ENCODE measurements around the gene UBFD1.
"Not testable (repeated sequence)": the region's sequence is repeated elsewhere in the genome, so short reads cannot be mapped to it uniquely, and the experiment has no call there.

The UBFD1 gene

GRCh38 chr16:23540817-23541178 lies 16.7 kb upstream of the UBFD1 start:
- not testable (repeated sequence) for H3K9me3 ChIP-seq (ENCODE audit: insufficient read depth, low read depth, low read length); H2BK12ac ChIP-seq (ENCODE audit: low read length); H3K79me1 ChIP-seq (ENCODE audit: low read length); H2BK5ac ChIP-seq (ENCODE audit: low read depth, low read length, poor library complexity); H4K91ac ChIP-seq (ENCODE audit: low read depth, low read length); H3K14ac ChIP-seq (ENCODE audit: low read length); H4K12ac ChIP-seq (ENCODE audit: low read depth, low read length); H3K23ac ChIP-seq (ENCODE audit: low read length); DNase-seq; H3K79me2 ChIP-seq (ENCODE audit: control insufficient read depth, insufficient read depth, low read length, poor library complexity); H2AFZ ChIP-seq (ENCODE audit: insufficient read depth, low read length, poor library complexity); H2AK5ac ChIP-seq (ENCODE audit: low read length); H3K4me1 ChIP-seq (ENCODE audit: control insufficient read depth in 1 of 2, insufficient read depth in 2 of 2, low read length in 2 of 2); H3K27ac ChIP-seq (ENCODE audit: low read depth, low read length); H4K8ac ChIP-seq (ENCODE audit: low read depth, low read length); H3K18ac ChIP-seq (ENCODE audit: low read length); H3K4me2 ChIP-seq (ENCODE audit: low read length); H3K4me3 ChIP-seq (ENCODE audit: low read depth, low read length); H3K27me3 ChIP-seq (ENCODE audit: insufficient read depth, low read length); H2BK120ac ChIP-seq (ENCODE audit: insufficient read depth, low read length, poor library complexity); H3K9ac ChIP-seq (ENCODE audit: low read length); H3K4ac ChIP-seq (ENCODE audit: low read depth, low read length)
- no CpG with 5 or more reads among the region's 3 CpGs for WGBS (ENCODE audit: extremely low coverage, insufficient coverage, insufficient read length)
- H3K36me3 ChIP-seq (ENCODE audit: control insufficient read depth in 1 of 2, insufficient read depth in 2 of 2, low read length in 2 of 2) = peaks cover 16 to 32% of the 10 kb centered on the region in 2 experiments

- H3K4ac ChIP-seq (ENCODE audit: low read depth, low read length) = no peak overlapping the region
- no peak overlapping the region for H2AK5ac ChIP-seq (ENCODE audit: low read length)
- H3K18ac ChIP-seq (ENCODE audit: low read length) = no peak overlapping the region
- no peak overlapping the region for H3K14ac ChIP-seq (ENCODE audit: low read length)
- no peak for DNase-seq
- H2BK120ac ChIP-seq (ENCODE audit: insufficient read depth, low read length, poor library complexity) = no peak overlapping the region
- no peak overlapping the region for H3K4me3 ChIP-seq (ENCODE audit: low read depth, low read length)
- H3K4me1 ChIP-seq (ENCODE audit: control insufficient read depth in 1 of 2, insufficient read depth in 2 of 2, low read length in 2 of 2) = no peaks in the 10 kb centered on the region
- H4K8ac ChIP-seq (ENCODE audit: low read depth, low read length) = no peak overlapping the region
- H3K79me2 ChIP-seq (ENCODE audit: control insufficient read depth, insufficient read depth, low read length, poor library complexity) = no peaks in the 10 kb centered on the region
- no peak overlapping the region for H2AFZ ChIP-seq (ENCODE audit: insufficient read depth, low read length, poor library complexity)
- no peak overlapping the region for H3K27ac ChIP-seq (ENCODE audit: low read depth, low read length)
- no peak overlapping the region for H3K4me2 ChIP-seq (ENCODE audit: low read length)
- H3K27me3 ChIP-seq (ENCODE audit: insufficient read depth, low read length) = no peaks in the 10 kb centered on the region
- H4K91ac ChIP-seq (ENCODE audit: low read depth, low read length) = no peak overlapping the region
- H3K36me3 ChIP-seq (ENCODE audit: control insufficient read depth in 1 of 2, insufficient read depth in 2 of 2, low read length in 2 of 2) = peaks cover 28 to 44% of the 10 kb centered on the region in 2 experiments
- no peaks in the 10 kb centered on the region for H3K9me3 ChIP-seq (ENCODE audit: insufficient read depth, low read depth, low read length)
- H2BK5ac ChIP-seq (ENCODE audit: low read depth, low read length, poor library complexity) = no peak overlapping the region
- H2BK12ac ChIP-seq (ENCODE audit: low read length) = no peak overlapping the region
- no peak overlapping the region for H3K23ac ChIP-seq (ENCODE audit: low read length)
- H3K79me1 ChIP-seq (ENCODE audit: low read length) = no peaks in the 10 kb centered on the region
- WGBS (ENCODE audit: extremely low coverage, insufficient coverage, insufficient read length) = no CpG with 5 or more reads among the region's 14 CpGs
- H3K9ac ChIP-seq (ENCODE audit: low read length) = no peak overlapping the region
- no peak overlapping the region for H4K12ac ChIP-seq (ENCODE audit: low read depth, low read length)
Measured at GRCh38 chr16:23544436-23544835, 13.1 kb upstream of the UBFD1 start.

GRCh38 chr16:23549938-23550337 lies 7.6 kb upstream of the UBFD1 start:
- Histone ChIP-seq H4K8ac (ENCODE audit: low read depth, low read length) (no peak overlapping the region), H3K27ac (ENCODE audit: low read depth, low read length) (no peak overlapping the region), H4K91ac (ENCODE audit: low read depth, low read length) (no peak overlapping the region), H3K9me3 (ENCODE audit: insufficient read depth, low read depth, low read length) (no peaks in the 10 kb centered on the region), H3K14ac (ENCODE audit: low read length) (no peak overlapping the region), H3K79me2 (ENCODE audit: control insufficient read depth, insufficient read depth, low read length, poor library complexity) (no peaks in the 10 kb centered on the region), H3K4me3 (ENCODE audit: low read depth, low read length) (no peak overlapping the region), H3K27me3 (ENCODE audit: insufficient read depth, low read length) (no peaks in the 10 kb centered on the region), H3K4me1 (ENCODE audit: control insufficient read depth in 1 of 2, insufficient read depth in 2 of 2, low read length in 2 of 2) (no peaks in the 10 kb centered on the region), H2BK12ac (ENCODE audit: low read length) (no peak overlapping the region), H4K12ac (ENCODE audit: low read depth, low read length) (no peak overlapping the region), H3K18ac (ENCODE audit: low read length) (no peak overlapping the region), H3K79me1 (ENCODE audit: low read length) (no peaks in the 10 kb centered on the region), H3K23ac (ENCODE audit: low read length) (no peak overlapping the region), H2BK120ac (ENCODE audit: insufficient read depth, low read length, poor library complexity) (no peak overlapping the region), H3K4ac (ENCODE audit: low read depth, low read length) (no peak overlapping the region), H2BK5ac (ENCODE audit: low read depth, low read length, poor library complexity) (no peak overlapping the region), H2AFZ (ENCODE audit: insufficient read depth, low read length, poor library complexity) (no peak overlapping the region), H3K4me2 (ENCODE audit: low read length) (no peak overlapping the region), H3K36me3 (ENCODE audit: control insufficient read depth in 1 of 2, insufficient read depth in 2 of 2, low read length in 2 of 2) (peaks cover 47 to 48% of the 10 kb centered on the region in 2 experiments), H2AK5ac (ENCODE audit: low read length) (no peak overlapping the region), H3K9ac (ENCODE audit: low read length) (no peak overlapping the region)
- no CpG with 5 or more reads among the region's 5 CpGs for WGBS (ENCODE audit: extremely low coverage, insufficient coverage, insufficient read length)
- DNase-seq = no peak

- WGBS (ENCODE audit: extremely low coverage, insufficient coverage, insufficient read length) = no CpG with 5 or more reads among the region's 6 CpGs
- Histone ChIP-seq H3K27me3 (ENCODE audit: insufficient read depth, low read length) (no peaks in the 10 kb centered on the region), H3K23ac (ENCODE audit: low read length) (no peak overlapping the region), H3K27ac (ENCODE audit: low read depth, low read length) (no peak overlapping the region), H3K4me3 (ENCODE audit: low read depth, low read length) (no peak overlapping the region), H2BK120ac (ENCODE audit: insufficient read depth, low read length, poor library complexity) (no peak overlapping the region), H2BK12ac (ENCODE audit: low read length) (no peak overlapping the region), H3K18ac (ENCODE audit: low read length) (no peak overlapping the region), H3K9me3 (ENCODE audit: insufficient read depth, low read depth, low read length) (no peaks in the 10 kb centered on the region), H3K79me2 (ENCODE audit: control insufficient read depth, insufficient read depth, low read length, poor library complexity) (peaks cover 2% of the 10 kb centered on the region), H3K4ac (ENCODE audit: low read depth, low read length) (no peak overlapping the region), H2AFZ (ENCODE audit: insufficient read depth, low read length, poor library complexity) (no peak overlapping the region), H3K36me3 (ENCODE audit: control insufficient read depth in 1 of 2, insufficient read depth in 2 of 2, low read length in 2 of 2) (peaks cover 37 to 40% of the 10 kb centered on the region in 2 experiments), H3K4me1 (ENCODE audit: control insufficient read depth in 1 of 2, insufficient read depth in 2 of 2, low read length in 2 of 2) (peaks cover 0 to 4% of the 10 kb centered on the region in 2 experiments), H4K8ac (ENCODE audit: low read depth, low read length) (no peak overlapping the region), H3K9ac (ENCODE audit: low read length) (no peak overlapping the region), H3K4me2 (ENCODE audit: low read length) (no peak overlapping the region), H3K14ac (ENCODE audit: low read length) (no peak overlapping the region), H4K91ac (ENCODE audit: low read depth, low read length) (no peak overlapping the region), H3K79me1 (ENCODE audit: low read length) (peaks cover 3% of the 10 kb centered on the region), H2AK5ac (ENCODE audit: low read length) (no peak overlapping the region), H2BK5ac (ENCODE audit: low read depth, low read length, poor library complexity) (no peak overlapping the region), H4K12ac (ENCODE audit: low read depth, low read length) (no peak overlapping the region)
- DNase-seq = no peak
Measured at GRCh38 chr16:23552161-23552560, 5.4 kb upstream of the UBFD1 start.

Data from trophoblast cell (in vitro differentiated cells and primary cell).